H9 (cell line): ENCODE results near the gene TPCN2. TPM values are rescaled to one million over a fixed set of nuclear protein-coding genes. Genes with fewer than 3 reads are reported as not detected.

Experiments
- DNase-seq: peaks from one replicate; pipeline ENCODE4 v3.0.0-alpha.2; 2017
- H2AFZ ChIP-seq: one replicate; pipeline ENCODE4 v1.6.1; 2013; ENCODE audit warnings: mild to moderate bottlenecking, low read length, control low read depth, moderate library complexity
- H2AK5ac ChIP-seq: 2 replicates; pipeline ENCODE4 v1.6.1; 2013; ENCODE audit warnings: low read length, control low read depth, mixed read lengths; ENCODE audit not compliant: insufficient read length
- H2BK120ac ChIP-seq: one replicate; pipeline ENCODE4 v1.6.1; 2013; ENCODE audit warnings: low read depth, mild to moderate bottlenecking, low read length, control low read depth, inconsistent platforms; ENCODE audit not compliant: poor library complexity, severe bottlenecking
- H2BK12ac ChIP-seq: 2 replicates; pipeline ENCODE4 v1.6.1; 2013; ENCODE audit warnings: low read length, control low read depth, mixed read lengths, low read depth; ENCODE audit not compliant: insufficient read length
- H2BK15ac ChIP-seq: 2 replicates; pipeline ENCODE4 v1.6.1; 2013; ENCODE audit warnings: low read depth, low read length, control low read depth
- H2BK20ac ChIP-seq: one replicate; pipeline ENCODE4 v1.6.1; 2013; ENCODE audit warnings: low read depth, mild to moderate bottlenecking, low read length, control low read depth, inconsistent platforms; ENCODE audit not compliant: poor library complexity, severe bottlenecking
- H2BK5ac ChIP-seq: 2 replicates; pipeline ENCODE4 v1.6.1; 2013; ENCODE audit warnings: low read length, control low read depth, mixed read lengths; ENCODE audit not compliant: insufficient read length
- H3K14ac ChIP-seq: 2 replicates; pipeline ENCODE4 v1.6.1; 2013; ENCODE audit warnings: low read length, control low read depth; ENCODE audit not compliant: insufficient read depth
- H3K18ac ChIP-seq: 2 replicates; pipeline ENCODE4 v1.6.1; 2013; ENCODE audit warnings: low read depth, mild to moderate bottlenecking, mixed read lengths, low read length, control low read depth; ENCODE audit not compliant: insufficient read length
- H3K23ac ChIP-seq: 2 replicates; pipeline ENCODE4 v1.6.1; 2013; ENCODE audit warnings: low read length, control low read depth, mixed read lengths, low read depth; ENCODE audit not compliant: insufficient read length
- H3K23me2 ChIP-seq: 2 replicates; pipeline ENCODE4 v1.6.1; 2013; ENCODE audit warnings: low read depth, mild to moderate bottlenecking, mixed read lengths, low read length, control low read depth; ENCODE audit not compliant: insufficient read length, poor library complexity, severe bottlenecking
- H3K27ac ChIP-seq: 2 replicates; pipeline ENCODE4 v1.5.1; 2013; ENCODE audit warnings: low read length, control low read depth, mixed read lengths, low read depth; ENCODE audit not compliant: insufficient read length
- H3K27me3 ChIP-seq: 2 replicates; pipeline ENCODE4 v1.6.1; 2013; ENCODE audit warnings: low read length, control low read depth, inconsistent platforms; ENCODE audit not compliant: insufficient read depth
- H3K4ac ChIP-seq: 2 replicates; pipeline ENCODE4 v1.6.1; 2013; ENCODE audit warnings: low read depth, mild to moderate bottlenecking, control low read depth, inconsistent platforms, low read length, moderate library complexity
- H3K4me1 ChIP-seq: 2 replicates; pipeline ENCODE4 v1.6.1; 2013; ENCODE audit warnings: low read length, control low read depth, inconsistent platforms; ENCODE audit not compliant: insufficient read depth
- H3K4me2 ChIP-seq: 2 replicates; pipeline ENCODE4 v1.6.1; 2013; ENCODE audit warnings: low read length, control low read depth, mixed read lengths; ENCODE audit not compliant: insufficient read length, insufficient read depth
- H3K56ac ChIP-seq: 2 replicates; pipeline ENCODE4 v1.6.1; 2013; ENCODE audit warnings: low read depth, mild to moderate bottlenecking, mixed read lengths, low read length, control low read depth; ENCODE audit not compliant: insufficient read length
- H3K79me1 ChIP-seq: 2 replicates; pipeline ENCODE4 v1.6.1; 2013; ENCODE audit warnings: low read depth, mild to moderate bottlenecking, moderate library complexity, low read length, control low read depth, inconsistent platforms; ENCODE audit not compliant: insufficient read depth, poor library complexity, severe bottlenecking
- H3K79me2 ChIP-seq: 2 replicates; pipeline ENCODE4 v1.6.1; 2013; ENCODE audit warnings: low read length, control low read depth, inconsistent platforms; ENCODE audit not compliant: insufficient read depth
- H3K9ac ChIP-seq: 2 replicates; pipeline ENCODE4 v1.6.1; 2013; ENCODE audit warnings: low read length, control low read depth, mixed read lengths; ENCODE audit not compliant: insufficient read length; ENCODE audit errors: extremely low read depth
- H3K9me3 ChIP-seq: one replicate; pipeline ENCODE4 v1.6.1; 2013; ENCODE audit warnings: low read depth, low read length, inconsistent platforms; ENCODE audit not compliant: control insufficient read depth
- H3T11ph ChIP-seq: one replicate; pipeline ENCODE4 v1.6.1; 2013; ENCODE audit warnings: mild to moderate bottlenecking, low read length, control low read depth, inconsistent platforms
- H4K20me1 ChIP-seq: one replicate; pipeline ENCODE4 v1.6.1; 2013; ENCODE audit not compliant: control insufficient read depth, insufficient read length, insufficient read depth
- H4K5ac ChIP-seq: 2 replicates; pipeline ENCODE4 v1.6.1; 2013; ENCODE audit warnings: low read depth, mild to moderate bottlenecking, mixed read lengths, low read length, control low read depth; ENCODE audit not compliant: insufficient read length
- H4K8ac ChIP-seq: replicated peaks from 2 replicates; pipeline ENCODE4 v1.6.1; 2013; ENCODE audit warnings: low read length, control low read depth, mixed read lengths, low read depth; ENCODE audit not compliant: insufficient read length
- H4K91ac ChIP-seq: 2 replicates; pipeline ENCODE4 v1.6.1; 2013; ENCODE audit warnings: low read depth, mild to moderate bottlenecking, moderate library complexity, mixed read lengths, low read length, control low read depth; ENCODE audit not compliant: insufficient read length
- H3K27ac Mint-ChIP-seq, 3 experiments: 2 replicates in 2 of 3; 3 replicates in 1 of 3; pipeline ENCODE4 v1.8.0; 2020 to 2021; ENCODE audit warnings: mixed read lengths in 3 of 3, mild to moderate bottlenecking in 1 of 3, moderate library complexity in 1 of 3
- H3K27me3 Mint-ChIP-seq: 2 replicates; pipeline ENCODE4 v1.8.0; 2021; ENCODE audit warnings: low read depth, mild to moderate bottlenecking, moderate library complexity, mixed read lengths
- H3K36me3 Mint-ChIP-seq, 3 experiments: 2 replicates in 2 of 3; 3 replicates in 1 of 3; pipeline ENCODE4 v1.8.0; 2020 to 2021; ENCODE audit warnings: low read depth in 3 of 3, mixed read lengths in 3 of 3; ENCODE audit not compliant: insufficient read depth in 1 of 3
- H3K4me1 Mint-ChIP-seq, 2 experiments: 2 replicates each; pipeline ENCODE4 v1.8.0; 2020; ENCODE audit warnings: mixed read lengths in 2 of 2
- H3K4me3 Mint-ChIP-seq, 2 experiments: 2 replicates in 1 of 2; 3 replicates in 1 of 2; pipeline ENCODE4 v1.8.0; 2020 to 2021; ENCODE audit warnings: mild to moderate bottlenecking in 2 of 2, mixed read lengths in 2 of 2, moderate library complexity in 1 of 2
- H3K9me3 Mint-ChIP-seq, 2 experiments: 2 replicates in 1 of 2; 3 replicates in 1 of 2; pipeline ENCODE4 v1.8.0; 2020; ENCODE audit warnings: mild to moderate bottlenecking in 2 of 2, mixed read lengths in 2 of 2, moderate library complexity in 1 of 2
- CTCF ChIP-seq: fragments of 200-600 bp; sonication (generic); conservative IDR thresholded peaks from 3 replicates; pipeline ENCODE4 v1.8.0; 2021; ENCODE audit warnings: antibody characterized with exemption, mild to moderate bottlenecking
- WGBS: extraction: QIAGEN DNeasy Blood & Tissue Kit; methylation state at CpG from one replicate; pipeline ENCODE4 v1.1.7; 2013; ENCODE audit warnings: missing lambda C conversion rate, low lambda C conversion rate, mixed read lengths; ENCODE audit not compliant: insufficient read length; ENCODE audit errors: extremely low coverage; 5-methylcytosine and 5-hydroxymethylcytosine counted together
- total RNA-seq: library from RNA; stranded (reverse); gene quantifications from 2 replicates; pipeline ENCODE4 v1.2.1, GENCODE V29; 2021

The TPCN2 gene
- total RNA-seq, 1 experiment from 2014 or later: 16.8 TPM

DNA sequence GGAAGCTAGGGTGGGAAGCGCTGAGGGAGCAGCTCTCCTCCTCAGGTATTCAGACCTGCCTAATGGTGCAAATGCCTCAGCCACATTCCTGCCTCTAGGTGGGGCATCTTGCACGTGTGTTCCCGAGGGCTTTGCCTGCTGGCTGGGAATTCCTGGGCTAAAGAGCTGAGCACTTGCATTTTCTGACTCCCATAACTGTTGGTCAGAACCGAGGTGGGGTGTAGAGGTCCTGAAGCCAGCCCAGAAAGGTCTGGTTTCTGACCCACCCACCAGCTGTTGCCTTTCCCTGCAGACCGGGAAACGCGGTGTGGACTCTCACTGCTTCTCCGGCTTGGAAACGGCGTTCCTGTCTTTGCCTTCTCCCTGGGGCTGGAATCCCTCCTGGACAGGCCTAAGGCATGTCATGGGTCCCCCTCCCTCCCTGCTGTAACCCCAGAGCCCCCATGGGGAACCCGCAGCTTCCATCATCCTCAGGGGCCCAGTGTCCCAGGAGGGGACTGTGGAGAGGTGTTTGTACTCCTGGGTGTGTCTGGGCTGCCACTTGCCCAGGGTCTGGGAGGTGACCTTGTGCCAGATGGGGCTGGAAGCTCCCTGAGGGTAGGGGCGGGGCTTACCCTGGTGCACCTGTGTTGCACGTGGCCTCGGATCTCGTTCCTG, 83.0 kb downstream of the TPCN2 start:
- Histone ChIP-seq H3K4me1 (no peaks in the 10 kb centered on the region), H2BK120ac (no peak overlapping the region), H3K18ac (no peak overlapping the region), H4K20me1 (no peaks in the 10 kb centered on the region), H2AK5ac (no peak overlapping the region), H3K79me2 (no peaks in the 10 kb centered on the region), H2BK20ac (no peak overlapping the region), H3K4ac (no peak overlapping the region), H3K27me3 (no peaks in the 10 kb centered on the region), H2BK12ac (no peak overlapping the region), H3K23ac (no peak overlapping the region), H2AFZ (no peak overlapping the region), H3K23me2 (no peaks in the 10 kb centered on the region), H4K8ac (no peak overlapping the region), H3K27ac (no peak overlapping the region), H3K4me2 (no peak overlapping the region), H4K5ac (no peak overlapping the region), H3K9me3 (peaks cover 10% of the 10 kb centered on the region), H2BK15ac (no peak overlapping the region), H3K14ac (no peak overlapping the region), H2BK5ac (no peak overlapping the region), H3K9ac (no peak overlapping the region), H3K56ac (no peak overlapping the region), H3T11ph (no peak overlapping the region), H4K91ac (no peak overlapping the region), H3K79me1 (no peaks in the 10 kb centered on the region)
- Mint-ChIP-seq H3K27me3 (peaks cover 6% of the 10 kb centered on the region), H3K4me1 (peaks cover 5 to 10% of the 10 kb centered on the region in 2 experiments), H3K4me3 (no peak overlapping the region), H3K9me3 (peaks cover 27 to 31% of the 10 kb centered on the region in 2 experiments), H3K36me3 (peaks cover 15 to 28% (median 15%) of the 10 kb centered on the region in 3 experiments; a peak in 6 of 7 replicates), H3K27ac (peak overlapping the region in 1 of 3 experiments; percentile 73; a peak in 1 of 7 replicates)
- no CpG with 5 or more reads among the region's 15 CpGs for WGBS
- DNase-seq: peak; percentile 92
- peak; percentile 95 for TF ChIP-seq CTCF
